ENCODE results near the gene PRR14. TPM values are rescaled to one million over a fixed set of nuclear protein-coding genes. Genes with fewer than 3 reads are reported as not detected.

The PRR14 gene
- total and polyA plus RNA-seq, 2 of the 8 experiments (the other 6 are each of a cell fraction or from before 2014, with no cell fraction given) = 3.6 to 16.1 TPM

- DNase-seq (ENCODE audit: low read depth in 1 of 2, low spot score in 2 of 2) (no peak), FAIRE-seq (no peak)
- H2AFZ ChIP-seq (ENCODE audit: low read length) = no peak overlapping the region
- no peak overlapping the region for H3K56ac ChIP-seq (replicated peaks; ENCODE audit: insufficient read length, low read depth, low read length)
- no peaks in the 10 kb centered on the region for H3K36me3 ChIP-seq (ENCODE audit: control insufficient read depth in 2 of 4, insufficient read depth in 4 of 4, low read length in 3 of 4)
- H3K4ac ChIP-seq (replicated peaks; ENCODE audit: insufficient read length, low read depth, low read length) = no peak overlapping the region
- no peak overlapping the region for H2BK12ac ChIP-seq (ENCODE audit: low read depth, low read length)
- no peak overlapping the region for H3K4me2 ChIP-seq (ENCODE audit: insufficient read depth in 1 of 2, low read depth in 2 of 2, low read length in 2 of 2)
- no peak overlapping the region for H2AK5ac ChIP-seq (ENCODE audit: low read depth, low read length)
- no peaks in the 10 kb centered on the region; a peak in 2 of 7 replicates for H3K27me3 ChIP-seq (replicated peaks in 1 of 4; ENCODE audit: control insufficient read depth in 3 of 4, extremely low read depth in 1 of 4, insufficient read depth in 3 of 4, low read length in 3 of 4)
- POLR2A ChIA-PET (ENCODE audit: partially characterized antibody) = interaction anchor here (0.6 to 5.0 kb wide), 2 partner anchors 13 to 37 kb away, joined by 3 to 26 read pairs; partner anchors contain the start of gene ZNF689
- H3K14ac ChIP-seq (ENCODE audit: insufficient read length) = no peak overlapping the region
- no peaks in the 10 kb centered on the region for H3K4me1 ChIP-seq (replicated peaks in 1 of 4; ENCODE audit: control insufficient read depth in 3 of 4, insufficient read depth in 4 of 4, low read length in 3 of 4)
- CTCF ChIA-PET (ENCODE audit: partially characterized antibody) = interaction anchor here (1.4 to 1.6 kb wide), 2 partner anchors 16 to 172 kb away, joined by 3 to 5 read pairs; no protein-coding TSS in a partner anchor
- no peak overlapping the region for H3K4me3 ChIP-seq (ENCODE audit: extremely low read depth in 1 of 4, insufficient read depth in 2 of 4, low read depth in 3 of 4, low read length in 4 of 4)
- no peak overlapping the region for H2BK5ac ChIP-seq (ENCODE audit: low read depth, low read length)
- no peak overlapping the region for H3K27ac ChIP-seq (ENCODE audit: low read depth, low read length)
- no peaks in the 10 kb centered on the region for H3K23me2 ChIP-seq (ENCODE audit: low read depth, low read length)
- no peak overlapping the region for H4K91ac ChIP-seq (replicated peaks; ENCODE audit: insufficient read length, low read length)
- H4K8ac ChIP-seq (ENCODE audit: extremely low read depth, insufficient read depth, low read length) = no peak overlapping the region
- no peak overlapping the region for H3K18ac ChIP-seq (ENCODE audit: extremely low read depth, low read length)
- no peak overlapping the region for H4K5ac ChIP-seq (ENCODE audit: insufficient read length, low read depth, low read length)
- H4K20me1 ChIP-seq (replicated peaks in 1 of 2; ENCODE audit: control insufficient read depth in 1 of 2, insufficient read depth in 2 of 2, low read length in 2 of 2) = no peaks in the 10 kb centered on the region
- no peak overlapping the region for H3K23ac ChIP-seq (ENCODE audit: insufficient read length)
- no peaks in the 10 kb centered on the region for H3K9me3 ChIP-seq (ENCODE audit: insufficient read depth in 2 of 2, low read depth in 1 of 2, low read length in 1 of 2)
- 85% methylated on average over 5 of the region's 5 CpGs; no CpG with 5 or more reads in 1 of the 2 experiments for WGBS, 2 experiments (ENCODE audit: extremely low coverage in 1 of 2, insufficient coverage in 1 of 2, insufficient read length in 1 of 2, insufficient replicate concordance in 2 of 2, low coverage in 1 of 2, low lambda C conversion rate in 2 of 2, missing lambda C conversion rate in 1 of 2)
- no peaks in the 10 kb centered on the region for H3K79me2 ChIP-seq (ENCODE audit: control insufficient read depth in 1 of 2, insufficient read depth in 2 of 2, low read length in 2 of 2)
- no peaks in the 10 kb centered on the region for H3K79me1 ChIP-seq (ENCODE audit: low read depth, low read length)
- no peak overlapping the region for H2BK20ac ChIP-seq (ENCODE audit: low read length)
- TF ChIP-seq SP2 (IDR thresholded peaks at IDR 0.05; ENCODE audit: low read length) (no peak), TCF12 (IDR thresholded peaks at IDR 0.05; ENCODE audit: low read depth, low read length) (no peak), MAFK (IDR thresholded peaks at IDR 0.05; ENCODE audit: low read depth, low read length) (no peak), CBX5 (IDR thresholded peaks at IDR 0.05; ENCODE audit: low read depth, low read length) (no peak), RFX5 (IDR thresholded peaks at IDR 0.05; ENCODE audit: borderline replicate concordance, low read depth, low read length) (no peak)
- no peak overlapping the region for H2BK15ac ChIP-seq (ENCODE audit: low read length)
- no peak overlapping the region for H3K9ac ChIP-seq (replicated peaks in 1 of 4; ENCODE audit: extremely low read depth in 1 of 4, low read depth in 3 of 4, low read length in 3 of 4)
- no peak overlapping the region for H2BK120ac ChIP-seq (replicated peaks; ENCODE audit: low read depth, low read length)
Measured at GRCh38 chr16:30621765-30622164, 29.0 kb upstream of the PRR14 start.

All from H1 (cell line).